Stimulated activated CD4-positive, alpha-beta T cell treated with anti-CD3 and anti-CD28 coated beads, Interleukin-2, amount 100 ng/mL, for 4 hours (primary cell): ENCODE measurements around the gene INPP4A.
"Not testable (repeated sequence)": the region's sequence is repeated elsewhere in the genome, so short reads cannot be mapped to it uniquely, and the experiment has no call there.

Source experiments
- DNase-seq: peaks from one replicate; pipeline ENCODE4 v3.0.0-alpha.2; 2020; ENCODE audit warnings: low read depth

The INPP4A gene

GRCh38 chr2:98588880-98589431 lies 144.3 kb downstream of the INPP4A start:
- DNase-seq, result no peak

GRCh38 chr2:98589489-98589888 lies 144.8 kb downstream of the INPP4A start:
- no peak for DNase-seq

- no peak for DNase-seq
These were observed 147.9 kb downstream of the INPP4A start for GRCh38 chr2:98592565-98592964.

- not testable (repeated sequence) for DNase-seq
These were observed 150.0 kb downstream of the INPP4A start for GRCh38 chr2:98594665-98595064.

- no peak for DNase-seq
These were observed 154.2 kb downstream of the INPP4A start for GRCh38 chr2:98598781-98599428.

GRCh38 chr2:98601532-98602132 lies 157.0 kb downstream of the INPP4A start:
- DNase-seq, result no peak

- no peak for DNase-seq
These were observed 159.9 kb downstream of the INPP4A start for GRCh38 chr2:98604547-98604946.

- no peak for DNase-seq
These were observed 160.4 kb downstream of the INPP4A start for GRCh38 chr2:98605076-98605475.

- DNase-seq, result no peak
These were observed 161.8 kb downstream of the INPP4A start for GRCh38 chr2:98606431-98606830.

- no peak for DNase-seq
These were observed 162.4 kb downstream of the INPP4A start for GRCh38 chr2:98607104-98607503.

- DNase-seq, result no peak
These were observed 163.1 kb downstream of the INPP4A start for GRCh38 chr2:98607741-98608115.

GRCh38 chr2:98608116-98608961 lies 163.7 kb downstream of the INPP4A start, which contains the start of the genes COA5 and UNC50:
Gene COA5 (minus strand): TSS chr2:98608512. CDS start chr2:98608405, 107 bp downstream.
Gene UNC50 (plus strand): TSS chr2:98608589. CDS start chr2:98609760, 1,171 bp downstream.
- peak; percentile 82 for DNase-seq

GRCh38 chr2:98608962-98609604 lies 164.4 kb downstream of the INPP4A start:
- DNase-seq, result no peak

GRCh38 chr2:98614024-98614739 lies 169.5 kb downstream of the INPP4A start:
- DNase-seq, result no peak

GRCh38 chr2:98615481-98615880 lies 170.8 kb downstream of the INPP4A start:
- no peak for DNase-seq

GRCh38 chr2:98617149-98617548 lies 172.5 kb downstream of the INPP4A start:
- no peak for DNase-seq

- no peak for DNase-seq
These were observed 179.0 kb downstream of the INPP4A start for GRCh38 chr2:98623657-98624056.

GRCh38 chr2:98632351-98632750 lies 187.7 kb downstream of the INPP4A start:
- DNase-seq, result no peak

GRCh38 chr2:98634406-98635092 lies 189.9 kb downstream of the INPP4A start:
- no peak for DNase-seq

- DNase-seq, result no peak
These were observed 192.9 kb downstream of the INPP4A start for GRCh38 chr2:98637401-98638147.
